Keratinocyte (primary cell): ENCODE results near the gene ECSCR.

Experiments used
- CTCF ChIP-seq, 3 experiments: IDR thresholded peaks in 1 of 3; conservative IDR thresholded peaks in 1 of 3; optimal IDR thresholded peaks in 1 of 3; 2 replicates in 2 of 3; 3 replicates in 1 of 3; pipeline versions ENCODE3 to v1.5.1; 2011; ENCODE audit warnings: low read length in 3 of 3, mild to moderate bottlenecking in 3 of 3, moderate library complexity in 2 of 3, control low read depth in 1 of 3, inconsistent platforms in 1 of 3; ENCODE audit not compliant: insufficient read depth in 2 of 3; ENCODE audit errors: extremely low read depth in 1 of 3
- EZH2 ChIP-seq: IDR thresholded peaks from one replicate; pipeline ENCODE4 v1.6.1; 2012; ENCODE audit warnings: inconsistent platforms, mild to moderate bottlenecking, low read length, moderate library complexity

GRCh38 chr5:139415221-139415861 is 47.2 kb downstream of the ECSCR start:
- TF ChIP-seq CTCF (optimal IDR thresholded peaks at IDR 0.05 in 1 of 3, IDR thresholded peaks at IDR 0.05 in 1 of 3, conservative IDR thresholded peaks at IDR 0.05 in 1 of 3; ENCODE audit: extremely low read depth in 1 of 3, insufficient read depth in 2 of 3, low read length in 3 of 3) (peak in 1 of 3 experiments; percentile 7), EZH2 (no peak)
